ENCODE results near the gene PALS2. TPM values are rescaled to one million over a fixed set of nuclear protein-coding genes. Genes with fewer than 3 reads are reported as not detected.

The PALS2 gene
- total RNA-seq, 4 donors from 2014 or later: 5.6 to 6.4 (median 6.0) TPM

GRCh38 chr7:24602860-24603456 lies 29.7 kb downstream of the PALS2 start:
- no peaks in the 10 kb centered on the region for H3K9me3 ChIP-seq
- H3K27ac ChIP-seq: no peak overlapping the region
- TF ChIP-seq POLR2A (IDR thresholded peaks at IDR 0.05): no peak
- TF ChIP-seq CTCF (IDR thresholded peaks at IDR 0.05): no peak
- TF ChIP-seq POLR2AphosphoS5 (IDR thresholded peaks at IDR 0.05): no peak
- no peak for TF ChIP-seq EP300 (IDR thresholded peaks at IDR 0.05)
- H3K27me3 ChIP-seq: no peaks in the 10 kb centered on the region
- H3K36me3 ChIP-seq: no peaks in the 10 kb centered on the region
- H3K4me1 ChIP-seq: no peaks in the 10 kb centered on the region
- H3K4me3 ChIP-seq: no peak overlapping the region
- DNase-seq (ENCODE audit: low spot score in 2 of 2): no peak

DNA sequence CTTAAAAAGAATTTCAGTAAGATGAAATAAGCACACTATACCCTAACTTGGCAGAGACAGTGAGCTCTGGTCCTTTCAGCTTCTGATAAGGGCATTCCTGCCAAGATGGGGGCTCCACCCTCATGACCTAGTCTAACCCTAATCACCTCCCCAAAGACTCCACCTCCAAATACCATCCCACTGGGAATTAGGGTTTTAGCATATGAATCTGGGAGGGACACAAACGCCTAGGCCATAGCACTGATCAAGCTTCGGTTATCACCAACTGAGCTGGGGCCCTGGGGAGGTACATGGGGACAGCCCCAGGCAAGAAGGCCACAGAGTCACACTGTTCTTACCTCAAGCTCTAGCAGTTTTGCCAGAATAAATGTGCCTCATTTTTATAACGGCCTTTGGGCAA lies 31.4 kb downstream of the PALS2 start:
- H3K27ac ChIP-seq: no peak overlapping the region
- H3K27me3 ChIP-seq: no peaks in the 10 kb centered on the region
- 64% methylated on average over 3 of the region's 3 CpGs for WGBS
- no peaks in the 10 kb centered on the region for H3K9me3 ChIP-seq
- H3K36me3 ChIP-seq: no peaks in the 10 kb centered on the region
- no peak for DNase-seq (ENCODE audit: low spot score in 2 of 2)
- no peak overlapping the region for H3K4me3 ChIP-seq
- H3K4me1 ChIP-seq: no peaks in the 10 kb centered on the region
- TF ChIP-seq POLR2A (IDR thresholded peaks at IDR 0.05) (no peak), CTCF (IDR thresholded peaks at IDR 0.05) (no peak), POLR2AphosphoS5 (IDR thresholded peaks at IDR 0.05) (no peak), EP300 (IDR thresholded peaks at IDR 0.05) (no peak)

- no peak for DNase-seq (ENCODE audit: low spot score in 2 of 2)
- Histone ChIP-seq H3K4me3 (no peak overlapping the region), H3K9me3 (no peaks in the 10 kb centered on the region), H3K27me3 (no peaks in the 10 kb centered on the region), H3K27ac (no peak overlapping the region), H3K4me1 (no peaks in the 10 kb centered on the region), H3K36me3 (no peaks in the 10 kb centered on the region)
- no peak for TF ChIP-seq CTCF (IDR thresholded peaks at IDR 0.05)
- TF ChIP-seq POLR2A (IDR thresholded peaks at IDR 0.05): no peak
- no peak for TF ChIP-seq POLR2AphosphoS5 (IDR thresholded peaks at IDR 0.05)
- no peak for TF ChIP-seq EP300 (IDR thresholded peaks at IDR 0.05)
These were observed 35.3 kb downstream of the PALS2 start for GRCh38 chr7:24608504-24608903.

DNA sequence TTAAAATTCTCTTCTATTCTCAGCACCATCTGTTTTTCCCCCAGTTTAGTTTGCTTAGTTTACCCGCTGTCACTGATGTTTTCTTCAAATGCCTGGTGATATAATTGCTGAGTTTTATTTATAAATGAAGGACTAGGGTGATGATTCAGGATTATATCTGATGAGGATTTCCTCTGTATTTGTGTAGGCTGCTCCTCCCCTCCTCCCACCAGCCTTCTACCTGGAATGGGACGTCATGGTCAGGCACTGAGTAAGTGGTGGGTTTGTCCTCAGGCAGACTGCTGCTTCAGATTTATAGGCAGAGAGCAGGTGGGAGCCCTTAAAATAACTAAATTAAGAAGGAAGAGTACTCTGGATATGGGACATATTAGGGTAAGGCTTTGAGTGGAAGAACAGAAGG lies 35.8 kb downstream of the PALS2 start:
- H3K27me3 ChIP-seq: no peaks in the 10 kb centered on the region
- H3K9me3 ChIP-seq: no peaks in the 10 kb centered on the region
- no peaks in the 10 kb centered on the region for H3K4me1 ChIP-seq
- no peak for TF ChIP-seq POLR2AphosphoS5 (IDR thresholded peaks at IDR 0.05)
- TF ChIP-seq CTCF (IDR thresholded peaks at IDR 0.05): no peak
- no peak for TF ChIP-seq POLR2A (IDR thresholded peaks at IDR 0.05)
- no peak for TF ChIP-seq EP300 (IDR thresholded peaks at IDR 0.05)
- no peaks in the 10 kb centered on the region for H3K36me3 ChIP-seq
- DNase-seq (ENCODE audit: low spot score in 2 of 2): no peak
- no peak overlapping the region for H3K27ac ChIP-seq
- no peak overlapping the region for H3K4me3 ChIP-seq
- WGBS: 71% methylated on average over 2 of the region's 2 CpGs

GRCh38 chr7:24609570-24609969 lies 36.3 kb downstream of the PALS2 start:
- Histone ChIP-seq H3K4me1 (no peaks in the 10 kb centered on the region), H3K4me3 (no peak overlapping the region), H3K9me3 (no peaks in the 10 kb centered on the region), H3K27ac (no peak overlapping the region), H3K27me3 (no peaks in the 10 kb centered on the region), H3K36me3 (no peaks in the 10 kb centered on the region)
- 78% methylated on average over 2 of the region's 2 CpGs for WGBS
- DNase-seq (ENCODE audit: low spot score in 2 of 2): no peak
- TF ChIP-seq POLR2A (IDR thresholded peaks at IDR 0.05): no peak

DNA sequence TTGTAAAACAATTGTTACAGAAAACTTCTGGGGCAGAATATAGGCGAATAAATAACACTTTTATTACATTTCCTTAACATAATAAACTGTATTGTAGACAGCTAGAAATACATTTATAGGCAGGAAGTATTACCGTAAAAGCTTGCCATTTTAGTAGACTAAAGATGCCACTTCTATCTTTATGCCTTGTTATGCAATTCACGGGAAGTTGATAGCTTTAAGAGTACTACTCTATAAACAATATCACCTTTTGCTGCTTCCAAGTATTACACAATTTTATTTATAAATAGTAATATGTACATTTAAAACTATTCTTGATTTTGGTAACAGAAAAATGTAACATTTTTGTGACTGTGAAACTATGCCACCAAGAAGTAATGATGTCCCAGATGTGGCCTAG lies 37.9 kb downstream of the PALS2 start:
- whole genome bisulfite sequencing: 81% methylated on average over 3 of the region's 3 CpGs
- Histone ChIP-seq H3K27me3 (no peaks in the 10 kb centered on the region), H3K36me3 (no peaks in the 10 kb centered on the region)

More for the DNA sequence above, 37.9 kb downstream of the PALS2 start:
- TF ChIP-seq EP300 (IDR thresholded peaks at IDR 0.05) (no peak), POLR2AphosphoS5 (IDR thresholded peaks at IDR 0.05) (no peak), POLR2A (IDR thresholded peaks at IDR 0.05) (no peak), CTCF (IDR thresholded peaks at IDR 0.05) (no peak)
- H3K27ac ChIP-seq: no peak overlapping the region
- no peaks in the 10 kb centered on the region for H3K4me1 ChIP-seq
- no peak for DNase-seq (ENCODE audit: low spot score in 2 of 2)
- H3K9me3 ChIP-seq: no peaks in the 10 kb centered on the region
- H3K4me3 ChIP-seq: no peak overlapping the region

Data from suprapubic skin (tissue), 4 donors.